ENCODE data around the gene PTGDS. TPM values are rescaled to one million over a fixed set of nuclear protein-coding genes. Genes with fewer than 3 reads are reported as not detected.

Gene PTGDS
- total RNA-seq, 1 donor from 2014 or later: not detected

DNA sequence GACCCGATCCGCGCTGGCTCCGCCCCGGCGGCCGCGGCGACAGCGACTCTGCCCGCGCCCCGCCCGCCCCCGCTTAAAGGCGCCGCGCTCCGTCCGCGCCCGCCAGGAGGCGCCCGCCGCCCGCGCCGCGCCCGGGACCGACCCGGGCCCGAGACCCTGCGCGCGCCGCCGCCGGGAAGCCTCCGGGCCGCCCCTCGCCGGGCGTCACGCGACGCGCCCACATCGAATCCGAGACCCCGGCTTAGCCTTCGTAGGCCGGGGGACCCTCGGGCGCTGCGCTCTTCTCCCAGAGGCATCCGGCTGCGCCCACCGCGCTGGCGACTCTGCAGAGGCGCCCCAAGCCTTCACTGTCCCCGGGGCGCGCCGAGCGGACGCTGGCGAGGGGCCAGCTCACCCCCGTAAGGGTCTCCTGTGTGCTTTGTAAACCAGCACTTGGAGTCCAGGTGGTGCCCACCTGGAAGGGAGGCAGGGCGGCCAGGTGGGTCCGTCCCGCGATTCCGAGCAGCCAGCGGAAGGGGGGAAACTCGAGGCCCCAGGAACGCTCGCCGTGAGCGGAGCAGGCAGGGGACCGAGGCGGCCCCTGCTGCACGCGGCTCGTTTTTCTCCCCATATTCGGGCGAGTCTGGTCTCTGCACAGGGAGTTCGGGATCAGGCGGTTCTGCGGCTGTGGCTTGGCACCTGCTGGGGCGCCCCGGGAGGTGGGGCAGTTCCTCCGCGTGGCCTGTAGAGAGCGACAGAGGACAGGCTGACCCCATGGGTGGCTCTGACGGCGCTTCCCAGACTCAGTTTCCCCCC, 51.2 kb downstream of the PTGDS start:
- DNase-seq (ENCODE audit: low spot score): peak; percentile 65
- Mint-ChIP-seq H3K27me3 (ENCODE audit: unreplicated experiment) (peaks cover 12% of the 10 kb centered on the region), H3K4me1 (ENCODE audit: unreplicated experiment) (no peaks in the 10 kb centered on the region), H3K36me3 (ENCODE audit: low read depth, unreplicated experiment) (no peaks in the 10 kb centered on the region), H3K27ac (ENCODE audit: unreplicated experiment) (no peak overlapping the region), H3K4me3 (ENCODE audit: unreplicated experiment) (no peak overlapping the region), H3K9me3 (ENCODE audit: unreplicated experiment) (no peaks in the 10 kb centered on the region)
- TF ChIP-seq, protein P1, sequence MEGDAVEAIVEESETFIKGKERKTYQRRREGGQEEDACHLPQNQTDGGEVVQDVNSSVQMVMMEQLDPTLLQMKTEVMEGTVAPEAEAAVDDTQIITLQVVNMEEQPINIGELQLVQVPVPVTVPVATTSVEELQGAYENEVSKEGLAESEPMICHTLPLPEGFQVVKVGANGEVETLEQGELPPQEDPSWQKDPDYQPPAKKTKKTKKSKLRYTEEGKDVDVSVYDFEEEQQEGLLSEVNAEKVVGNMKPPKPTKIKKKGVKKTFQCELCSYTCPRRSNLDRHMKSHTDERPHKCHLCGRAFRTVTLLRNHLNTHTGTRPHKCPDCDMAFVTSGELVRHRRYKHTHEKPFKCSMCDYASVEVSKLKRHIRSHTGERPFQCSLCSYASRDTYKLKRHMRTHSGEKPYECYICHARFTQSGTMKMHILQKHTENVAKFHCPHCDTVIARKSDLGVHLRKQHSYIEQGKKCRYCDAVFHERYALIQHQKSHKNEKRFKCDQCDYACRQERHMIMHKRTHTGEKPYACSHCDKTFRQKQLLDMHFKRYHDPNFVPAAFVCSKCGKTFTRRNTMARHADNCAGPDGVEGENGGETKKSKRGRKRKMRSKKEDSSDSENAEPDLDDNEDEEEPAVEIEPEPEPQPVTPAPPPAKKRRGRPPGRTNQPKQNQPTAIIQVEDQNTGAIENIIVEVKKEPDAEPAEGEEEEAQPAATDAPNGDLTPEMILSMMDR (IDR thresholded peaks at IDR 0.05; ENCODE audit: unreplicated experiment): no peak

- Mint-ChIP-seq H3K36me3 (ENCODE audit: low read depth, unreplicated experiment) (no peaks in the 10 kb centered on the region), H3K27ac (ENCODE audit: unreplicated experiment) (no peak overlapping the region), H3K4me3 (ENCODE audit: unreplicated experiment) (no peak overlapping the region), H3K4me1 (ENCODE audit: unreplicated experiment) (no peaks in the 10 kb centered on the region), H3K27me3 (ENCODE audit: unreplicated experiment) (peaks cover 12% of the 10 kb centered on the region), H3K9me3 (ENCODE audit: unreplicated experiment) (no peaks in the 10 kb centered on the region)
- TF ChIP-seq, protein P1 (IDR thresholded peaks at IDR 0.05; ENCODE audit: unreplicated experiment): peak; percentile 66
- peak; percentile 88 for DNase-seq (ENCODE audit: low spot score)
Measured at GRCh38 chr9:137029058-137029936, 52.0 kb downstream of the PTGDS start.

DNA sequence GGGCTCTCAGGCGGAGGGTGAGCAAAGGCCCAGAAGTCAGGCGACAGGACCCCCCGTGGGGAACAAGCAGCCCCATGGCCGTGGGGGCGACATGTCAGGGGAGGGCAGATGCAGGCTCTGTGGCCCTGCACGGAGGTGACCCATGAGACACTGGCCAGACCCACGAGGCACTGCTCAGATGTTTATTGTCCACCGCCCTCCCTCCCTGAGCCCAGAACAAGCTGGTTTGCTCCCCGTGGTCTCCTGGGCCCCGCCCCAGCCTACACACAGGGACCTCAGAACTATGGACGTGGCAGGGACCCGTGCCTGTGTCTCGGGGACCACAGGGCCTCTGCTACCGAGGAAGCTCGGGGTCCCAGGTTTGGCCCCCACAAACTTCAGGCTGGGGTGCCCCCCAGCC, 52.7 kb downstream of the PTGDS start:
- Mint-ChIP-seq H3K27me3 (ENCODE audit: unreplicated experiment) (peaks cover 12% of the 10 kb centered on the region), H3K9me3 (ENCODE audit: unreplicated experiment) (no peaks in the 10 kb centered on the region), H3K36me3 (ENCODE audit: low read depth, unreplicated experiment) (no peaks in the 10 kb centered on the region), H3K4me1 (ENCODE audit: unreplicated experiment) (no peaks in the 10 kb centered on the region), H3K27ac (ENCODE audit: unreplicated experiment) (no peak overlapping the region), H3K4me3 (ENCODE audit: unreplicated experiment) (no peak overlapping the region)
- TF ChIP-seq, protein P1 (IDR thresholded peaks at IDR 0.05; ENCODE audit: unreplicated experiment): no peak
- DNase-seq (ENCODE audit: low spot score): no peak

DNA sequence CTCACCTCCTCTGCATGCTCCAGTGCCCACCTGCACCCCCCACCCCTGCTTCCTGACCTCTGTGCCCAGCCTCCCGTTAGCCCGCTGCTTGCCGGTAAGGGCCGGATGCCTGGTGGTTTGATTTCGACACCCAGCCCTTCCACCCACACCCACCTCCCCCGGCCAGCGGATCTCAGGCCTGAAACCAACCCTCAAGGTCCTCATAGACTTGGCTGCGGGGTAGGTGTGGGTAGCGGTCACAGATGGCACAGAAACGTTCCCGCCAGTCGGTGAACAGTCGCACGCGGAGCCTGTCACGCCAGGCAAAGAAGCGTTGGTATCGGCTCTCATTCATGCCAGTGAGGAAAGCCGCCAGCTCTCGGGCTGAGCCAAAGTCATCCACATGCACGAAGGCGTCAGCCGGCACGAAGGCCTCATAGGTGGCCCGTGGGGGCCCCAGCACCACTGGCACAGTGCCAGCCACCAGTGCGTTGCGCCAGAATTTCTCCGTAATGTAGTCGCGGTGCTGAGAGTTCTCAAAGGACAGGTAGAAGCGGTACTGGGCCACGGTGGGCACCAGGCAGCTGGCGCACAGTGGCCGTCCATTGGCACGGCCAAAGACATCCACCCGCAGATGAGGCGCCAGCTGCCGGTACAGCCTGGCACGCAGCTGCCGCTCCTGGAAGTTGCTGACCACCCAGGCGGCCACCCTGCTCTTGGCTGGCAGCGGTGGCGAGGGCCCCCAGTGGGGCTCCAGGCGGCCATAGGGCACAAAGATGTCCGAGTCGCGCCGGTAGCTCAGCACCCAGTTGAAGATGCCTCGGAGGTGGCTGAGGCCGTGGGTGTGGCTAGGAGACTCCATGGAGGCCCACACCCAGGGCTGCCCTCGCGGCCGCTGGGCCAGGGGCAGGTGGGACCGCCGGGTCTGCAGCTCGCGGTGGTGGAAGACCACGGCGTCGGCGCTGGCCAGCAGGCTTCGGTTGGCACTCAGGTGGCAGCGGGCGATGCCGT, 53.5 kb downstream of the PTGDS start:
- Mint-ChIP-seq H3K4me1 (ENCODE audit: unreplicated experiment) (no peaks in the 10 kb centered on the region), H3K27ac (ENCODE audit: unreplicated experiment) (no peak overlapping the region), H3K4me3 (ENCODE audit: unreplicated experiment) (no peak overlapping the region), H3K36me3 (ENCODE audit: low read depth, unreplicated experiment) (no peaks in the 10 kb centered on the region), H3K9me3 (ENCODE audit: unreplicated experiment) (no peaks in the 10 kb centered on the region), H3K27me3 (ENCODE audit: unreplicated experiment) (peaks cover 12% of the 10 kb centered on the region)
- TF ChIP-seq, protein P1 (IDR thresholded peaks at IDR 0.05; ENCODE audit: unreplicated experiment): no peak
- DNase-seq (ENCODE audit: low spot score): no peak

Other genes with a start within 250 kb of the PTGDS start
- gene LCN10, start 234.6 kb upstream of the PTGDS start, total RNA-seq (ENCODE audit: unreplicated experiment): not detected
- gene LCN6, start 229.0 kb upstream of the PTGDS start, total RNA-seq (ENCODE audit: unreplicated experiment): not detected
- not detected for gene LCN8, start 219.3 kb upstream of the PTGDS start, total RNA-seq (ENCODE audit: unreplicated experiment)
- 0.49 TPM for gene LCN15, start 213.0 kb upstream of the PTGDS start, total RNA-seq (ENCODE audit: unreplicated experiment)
- gene TMEM141, start 186.2 kb upstream of the PTGDS start, total RNA-seq (ENCODE audit: unreplicated experiment): 73.0 TPM
- gene CCDC183, start 181.2 kb upstream of the PTGDS start, total RNA-seq (ENCODE audit: unreplicated experiment): 1.2 TPM
- gene RABL6, start 169.6 kb upstream of the PTGDS start, total RNA-seq (ENCODE audit: unreplicated experiment): 88.4 TPM
- gene AJM1, start 135.0 kb upstream of the PTGDS start, total RNA-seq (ENCODE audit: unreplicated experiment): 0.80 TPM
- gene PHPT1, start 128.1 kb upstream of the PTGDS start, total RNA-seq (ENCODE audit: unreplicated experiment): 134 TPM
- 10.0 TPM for gene MAMDC4, start 125.2 kb upstream of the PTGDS start, total RNA-seq (ENCODE audit: unreplicated experiment)
- 286 TPM for gene EDF1, start 111.2 kb upstream of the PTGDS start, total RNA-seq (ENCODE audit: unreplicated experiment)
- gene TRAF2, start 91.0 kb upstream of the PTGDS start, total RNA-seq (ENCODE audit: unreplicated experiment): 21.7 TPM
- 100.0 TPM for gene FBXW5, start 32.8 kb upstream of the PTGDS start, total RNA-seq (ENCODE audit: unreplicated experiment)
- 1.1 TPM for gene C8G, start 32.3 kb upstream of the PTGDS start, total RNA-seq (ENCODE audit: unreplicated experiment)
- 1.5 TPM for gene LCN12, start 25.2 kb upstream of the PTGDS start, total RNA-seq (ENCODE audit: unreplicated experiment)
- not detected for gene LCNL1, start 5.5 kb downstream of the PTGDS start, total RNA-seq (ENCODE audit: unreplicated experiment)
- gene PAXX, start 14.9 kb downstream of the PTGDS start, total RNA-seq (ENCODE audit: unreplicated experiment): 8.3 TPM
- gene CLIC3, start 19.1 kb downstream of the PTGDS start, total RNA-seq (ENCODE audit: unreplicated experiment): not detected
- gene ABCA2, start 50.7 kb downstream of the PTGDS start, total RNA-seq (ENCODE audit: unreplicated experiment): 2.1 TPM
- not detected for gene FUT7, start 54.6 kb downstream of the PTGDS start, total RNA-seq (ENCODE audit: unreplicated experiment)
- gene NPDC1, start 68.7 kb downstream of the PTGDS start, total RNA-seq (ENCODE audit: unreplicated experiment): 116 TPM
- 55.6 TPM for gene ENTPD2, start 76.6 kb downstream of the PTGDS start, total RNA-seq (ENCODE audit: unreplicated experiment)
- gene SAPCD2, start 93.1 kb downstream of the PTGDS start, total RNA-seq (ENCODE audit: unreplicated experiment): 1.0 TPM
- gene UAP1L1, start 100.0 kb downstream of the PTGDS start, total RNA-seq (ENCODE audit: unreplicated experiment): 3.2 TPM
- 70.4 TPM for gene MAN1B1, start 109.5 kb downstream of the PTGDS start, total RNA-seq (ENCODE audit: unreplicated experiment)
- gene DPP7, start 137.2 kb downstream of the PTGDS start, total RNA-seq (ENCODE audit: unreplicated experiment): 6.1 TPM
- gene GRIN1, start 161.7 kb downstream of the PTGDS start, total RNA-seq (ENCODE audit: unreplicated experiment): not detected
- gene LRRC26, start 192.5 kb downstream of the PTGDS start, total RNA-seq (ENCODE audit: unreplicated experiment): not detected
- not detected for gene TMEM210, start 194.6 kb downstream of the PTGDS start, total RNA-seq (ENCODE audit: unreplicated experiment)
- 76.8 TPM for gene ANAPC2, start 211.1 kb downstream of the PTGDS start, total RNA-seq (ENCODE audit: unreplicated experiment)
- 53.8 TPM for gene SSNA1, start 211.2 kb downstream of the PTGDS start, total RNA-seq (ENCODE audit: unreplicated experiment)
- 8.2 TPM for gene TPRN, start 223.2 kb downstream of the PTGDS start, total RNA-seq (ENCODE audit: unreplicated experiment)
- 27.4 TPM for gene TMEM203, start 228.1 kb downstream of the PTGDS start, total RNA-seq (ENCODE audit: unreplicated experiment)
- 22.5 TPM for gene NDOR1, start 228.2 kb downstream of the PTGDS start, total RNA-seq (ENCODE audit: unreplicated experiment)
- 1.1 TPM for gene RNF208, start 244.7 kb downstream of the PTGDS start, total RNA-seq (ENCODE audit: unreplicated experiment)
- gene CYSRT1, start 247.7 kb downstream of the PTGDS start, total RNA-seq (ENCODE audit: unreplicated experiment): 1.4 TPM
- not detected for gene RNF224, start 250.0 kb downstream of the PTGDS start, total RNA-seq (ENCODE audit: unreplicated experiment)